D721Med (cell line): ENCODE data around the gene FAM20C.
"Not testable (repeated sequence)": the region's sequence is repeated elsewhere in the genome, so short reads cannot be mapped to it uniquely, and the experiment has no call there.

ENCODE experiments used
- DNase-seq: peaks from one replicate; pipeline ENCODE4 v3.0.0; 2011; ENCODE audit warnings: low spot score; ENCODE audit not compliant: insufficient read length
- FAIRE-seq: peaks from 2 replicates; lab custom pipeline; 2011; peaks lifted over from hg19 to GRCh38; lab: Jason Lieb, UNC
- TF ChIP-seq, protein P1 (sequence below): IDR thresholded peaks from 2 replicates; pipeline ENCODE4 v1.5.1; 2012; ENCODE audit warnings: mild to moderate bottlenecking, control low read depth; ENCODE audit not compliant: insufficient read depth; ENCODE audit errors: missing control alignments

FAM20C gene

DNA sequence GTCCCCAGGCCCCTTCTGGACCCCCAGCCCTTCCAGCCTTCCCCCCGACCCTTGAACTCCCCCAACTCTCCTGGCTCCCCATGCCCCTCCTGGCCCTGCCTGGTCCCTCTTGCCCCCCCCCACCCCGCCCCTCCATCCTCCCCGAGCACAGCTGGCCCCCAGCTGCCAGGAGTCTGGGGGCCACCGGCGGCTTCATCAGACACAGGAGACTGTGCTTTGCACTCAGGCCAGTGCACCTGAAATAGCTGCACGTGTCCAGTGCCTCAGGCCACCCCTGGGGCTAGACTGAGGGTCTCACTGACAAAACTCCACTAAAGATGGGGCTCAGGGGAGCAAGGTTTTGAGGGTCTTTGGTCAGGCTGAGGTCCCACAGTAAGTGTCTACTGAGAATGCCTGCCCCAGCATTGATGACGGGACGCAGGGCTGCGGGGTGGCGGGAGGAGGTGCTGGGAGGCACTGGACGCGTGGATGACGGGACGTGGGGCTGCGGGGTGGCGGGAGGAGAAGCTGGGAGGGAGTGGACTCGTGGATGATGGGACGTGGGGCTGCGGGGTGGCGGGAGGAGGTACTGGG lies 104.1 kb downstream of the FAM20C start:
- TF ChIP-seq, protein P1, sequence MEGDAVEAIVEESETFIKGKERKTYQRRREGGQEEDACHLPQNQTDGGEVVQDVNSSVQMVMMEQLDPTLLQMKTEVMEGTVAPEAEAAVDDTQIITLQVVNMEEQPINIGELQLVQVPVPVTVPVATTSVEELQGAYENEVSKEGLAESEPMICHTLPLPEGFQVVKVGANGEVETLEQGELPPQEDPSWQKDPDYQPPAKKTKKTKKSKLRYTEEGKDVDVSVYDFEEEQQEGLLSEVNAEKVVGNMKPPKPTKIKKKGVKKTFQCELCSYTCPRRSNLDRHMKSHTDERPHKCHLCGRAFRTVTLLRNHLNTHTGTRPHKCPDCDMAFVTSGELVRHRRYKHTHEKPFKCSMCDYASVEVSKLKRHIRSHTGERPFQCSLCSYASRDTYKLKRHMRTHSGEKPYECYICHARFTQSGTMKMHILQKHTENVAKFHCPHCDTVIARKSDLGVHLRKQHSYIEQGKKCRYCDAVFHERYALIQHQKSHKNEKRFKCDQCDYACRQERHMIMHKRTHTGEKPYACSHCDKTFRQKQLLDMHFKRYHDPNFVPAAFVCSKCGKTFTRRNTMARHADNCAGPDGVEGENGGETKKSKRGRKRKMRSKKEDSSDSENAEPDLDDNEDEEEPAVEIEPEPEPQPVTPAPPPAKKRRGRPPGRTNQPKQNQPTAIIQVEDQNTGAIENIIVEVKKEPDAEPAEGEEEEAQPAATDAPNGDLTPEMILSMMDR = no peak
- FAIRE-seq (no peak), DNase-seq (no peak)

DNA sequence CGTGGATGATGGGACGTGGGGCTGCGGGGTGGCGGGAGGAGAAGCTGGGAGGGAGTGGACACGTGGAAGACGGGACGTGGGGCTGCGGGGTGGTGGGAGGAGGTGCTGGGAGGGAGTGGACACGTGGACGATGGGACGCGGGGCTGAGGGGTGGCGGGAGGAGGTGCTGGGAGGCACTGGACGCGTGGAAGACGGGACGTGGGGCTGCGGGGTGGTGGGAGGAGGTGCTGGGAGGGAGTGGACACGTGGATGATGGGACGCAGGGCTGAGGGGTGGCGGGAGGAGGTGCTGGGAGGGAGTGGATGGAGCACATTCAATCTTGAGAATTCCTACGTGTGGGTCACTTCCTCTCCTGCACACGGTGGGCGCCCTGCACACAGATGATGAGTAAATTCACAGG lies 104.8 kb downstream of the FAM20C start:
- FAIRE-seq, DNase-seq: not testable (repeated sequence)

DNA sequence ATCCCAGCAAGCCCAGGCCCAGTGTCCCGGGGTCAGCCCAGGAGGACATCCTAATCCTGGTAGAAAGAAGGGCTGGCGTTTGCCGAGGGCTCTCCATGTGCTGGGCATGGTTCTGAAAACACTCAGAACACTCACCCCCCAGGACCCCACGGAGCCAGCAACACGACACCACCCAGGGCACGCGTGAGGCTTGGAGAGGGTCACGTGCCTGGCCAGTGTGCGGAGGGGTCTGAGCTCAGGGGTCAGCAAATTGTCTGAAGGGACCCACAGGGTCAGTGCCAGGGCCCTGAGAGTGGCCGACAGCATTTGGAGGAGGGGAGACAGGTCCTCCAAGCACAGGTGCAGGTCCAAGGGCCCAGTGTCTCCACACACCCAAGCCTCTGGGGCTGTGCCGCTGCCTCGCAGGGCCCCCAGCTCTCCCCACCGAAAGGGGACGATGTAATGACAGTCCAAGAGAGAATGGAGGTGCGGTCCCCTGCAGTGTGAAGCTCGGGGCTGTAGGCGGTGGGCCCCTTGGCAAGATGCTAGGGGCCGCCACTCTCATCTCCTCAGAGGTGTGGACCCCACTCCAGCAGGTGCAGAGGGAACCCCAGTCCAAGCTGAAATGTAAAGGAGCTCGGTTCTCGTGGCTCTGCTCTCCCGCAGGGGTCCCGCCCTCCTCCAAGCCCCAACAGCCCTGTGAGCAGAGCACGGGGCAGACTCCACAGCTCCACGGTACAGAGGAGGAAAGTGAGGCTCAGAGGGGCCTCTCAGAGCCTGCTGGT lies 105.4 kb downstream of the FAM20C start:
- TF ChIP-seq, protein P1 = no peak
- DNase-seq (no peak), FAIRE-seq (no peak)

DNA sequence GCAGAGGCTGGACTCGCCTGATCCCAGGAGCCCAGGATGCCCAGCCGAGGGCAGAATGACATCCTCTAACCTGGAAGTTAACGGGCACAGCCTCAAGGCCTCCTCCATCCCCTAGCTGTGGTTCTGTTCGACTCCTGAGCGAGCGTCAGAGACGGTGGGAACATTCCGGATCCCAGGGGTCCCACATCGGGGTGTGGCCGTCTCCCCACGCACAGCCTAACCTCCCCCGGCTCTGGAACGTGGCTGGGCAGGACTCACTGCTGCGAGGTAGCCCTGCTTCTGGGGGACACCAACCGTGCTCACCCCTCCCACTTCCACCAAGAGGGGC lies 106.0 kb downstream of the FAM20C start:
- no peak for FAIRE-seq

DNA sequence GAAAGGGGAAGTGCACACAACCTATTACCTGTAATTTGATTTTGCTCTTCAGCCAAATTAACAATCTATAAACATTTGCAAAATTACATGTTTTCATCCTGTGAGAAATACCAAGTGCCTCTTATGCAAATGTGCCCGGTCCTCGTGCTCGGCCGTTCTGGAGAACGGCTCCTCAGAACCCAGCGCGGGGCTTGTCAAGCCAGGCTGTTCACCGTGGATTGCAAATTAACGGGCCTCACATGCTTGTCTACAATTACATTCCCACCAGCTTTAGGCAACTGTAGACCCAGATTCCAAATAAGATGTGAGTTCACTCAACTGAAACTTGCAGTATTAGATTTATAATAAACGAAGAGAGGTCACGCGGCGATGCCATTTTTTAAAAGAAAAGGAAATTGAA lies 106.4 kb downstream of the FAM20C start:
- TF ChIP-seq, protein P1 = no peak
- DNase-seq = no peak
- no peak for FAIRE-seq

More for the DNA sequence above, 106.0 kb downstream of the FAM20C start:
- TF ChIP-seq, protein P1 = no peak
- no peak for DNase-seq

DNA sequence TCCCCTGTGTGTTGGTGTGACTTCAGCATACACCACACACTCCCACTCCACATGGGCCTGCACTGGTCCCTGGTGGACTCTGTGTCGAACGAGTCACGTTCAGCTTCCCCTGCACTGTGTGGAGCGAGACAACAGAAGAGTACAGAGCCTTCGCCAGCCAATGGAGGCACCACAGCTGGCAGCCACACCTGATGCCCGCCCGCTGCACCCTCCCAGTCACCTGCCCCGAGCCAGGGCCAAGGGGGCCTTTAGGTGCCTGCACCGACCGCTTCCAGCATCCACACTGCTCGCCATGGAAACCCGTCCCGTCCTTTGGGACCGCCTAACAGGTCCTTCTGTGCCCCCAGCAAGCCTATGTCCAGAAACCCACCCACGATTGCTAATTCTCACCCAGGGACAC lies 106.8 kb downstream of the FAM20C start:
- DNase-seq = no peak
- TF ChIP-seq, protein P1 = no peak
- no peak for FAIRE-seq

DNA sequence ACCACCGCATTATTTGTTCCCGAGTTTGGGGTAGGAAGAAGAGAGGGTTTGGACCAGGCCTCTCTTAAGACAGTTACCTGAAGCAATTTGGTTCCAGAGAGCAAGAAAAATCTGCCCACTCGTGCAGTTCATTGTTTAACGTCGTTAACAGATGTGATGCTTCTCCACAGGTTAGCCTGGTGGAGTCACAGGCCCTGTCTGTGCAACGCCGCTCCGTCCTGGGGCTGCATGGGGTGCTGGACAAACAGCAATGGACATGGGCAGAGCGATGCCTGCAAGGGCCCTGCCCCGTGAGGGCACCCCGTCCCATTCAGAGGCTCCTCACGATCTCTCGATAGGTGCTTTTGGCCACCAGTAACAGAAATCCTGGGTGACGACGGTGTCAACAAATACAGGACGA lies 107.3 kb downstream of the FAM20C start:
- TF ChIP-seq, protein P1 = no peak
- no peak for FAIRE-seq

More for the DNA sequence above, 107.3 kb downstream of the FAM20C start:
- no peak for DNase-seq
